GM12875 (cell line): ENCODE measurements around the gene NHLH1.

Source experiments
- H3K4me3 ChIP-seq: one replicate; pipeline ENCODE4 v1.5.1; 2011; ENCODE audit warnings: low read depth, low read length, control low read depth
- CTCF ChIP-seq: IDR thresholded peaks from 2 replicates; pipeline ENCODE4 v1.5.1; 2011; ENCODE audit warnings: low read depth, mild to moderate bottlenecking, control low read depth, inconsistent platforms, low read length, moderate library complexity, borderline replicate concordance; ENCODE audit not compliant: insufficient read depth

NHLH1 gene

DNA sequence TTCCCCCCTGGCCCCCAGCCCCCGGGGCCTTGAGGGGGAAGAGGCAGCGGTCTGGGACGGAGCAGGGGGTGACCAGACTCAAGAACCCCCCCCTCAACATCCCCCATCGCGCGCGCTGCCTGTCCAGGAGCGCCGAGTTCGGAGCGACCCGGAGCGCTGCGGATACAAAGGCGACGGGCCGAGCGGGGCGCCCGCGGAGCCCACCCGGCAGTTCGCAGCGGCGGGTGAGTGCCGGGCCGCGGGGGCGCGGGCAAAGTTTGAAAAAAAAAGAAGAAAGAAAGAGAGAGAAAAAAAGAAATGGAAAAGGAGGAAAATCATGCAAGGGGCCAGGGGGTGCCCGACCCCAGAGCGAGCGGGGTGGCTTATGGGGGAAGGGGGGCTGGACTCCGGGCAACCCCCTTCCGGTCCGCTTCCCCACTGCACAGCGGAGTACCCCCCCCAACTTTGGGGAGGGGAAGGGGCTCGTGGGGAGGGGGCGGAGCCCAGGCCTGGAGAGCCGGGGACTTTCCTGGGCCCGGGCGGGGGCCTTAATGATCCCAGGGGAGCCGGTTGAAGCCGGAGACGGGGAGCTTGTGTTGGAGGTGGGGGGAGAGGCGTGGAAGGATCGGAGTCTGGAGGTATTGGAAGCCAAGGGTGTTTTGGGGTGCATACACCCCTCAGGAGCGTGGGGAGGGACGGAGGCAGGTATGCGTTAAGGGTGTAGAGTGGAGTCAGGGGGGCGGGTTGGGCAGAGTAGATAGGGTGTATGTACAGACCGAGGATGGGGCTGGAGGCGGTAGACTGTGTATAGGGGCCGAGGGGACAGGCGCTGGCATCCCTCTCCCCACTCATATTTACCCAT lies 34.0 kb downstream of the NHLH1 start:
- TF ChIP-seq CTCF, result no peak
- H3K4me3 ChIP-seq, result no peak overlapping the region

GRCh38 chr1:160401487-160401805 lies 34.6 kb downstream of the NHLH1 start:
- TF ChIP-seq CTCF, result no peak
- H3K4me3 ChIP-seq, result no peak overlapping the region

DNA sequence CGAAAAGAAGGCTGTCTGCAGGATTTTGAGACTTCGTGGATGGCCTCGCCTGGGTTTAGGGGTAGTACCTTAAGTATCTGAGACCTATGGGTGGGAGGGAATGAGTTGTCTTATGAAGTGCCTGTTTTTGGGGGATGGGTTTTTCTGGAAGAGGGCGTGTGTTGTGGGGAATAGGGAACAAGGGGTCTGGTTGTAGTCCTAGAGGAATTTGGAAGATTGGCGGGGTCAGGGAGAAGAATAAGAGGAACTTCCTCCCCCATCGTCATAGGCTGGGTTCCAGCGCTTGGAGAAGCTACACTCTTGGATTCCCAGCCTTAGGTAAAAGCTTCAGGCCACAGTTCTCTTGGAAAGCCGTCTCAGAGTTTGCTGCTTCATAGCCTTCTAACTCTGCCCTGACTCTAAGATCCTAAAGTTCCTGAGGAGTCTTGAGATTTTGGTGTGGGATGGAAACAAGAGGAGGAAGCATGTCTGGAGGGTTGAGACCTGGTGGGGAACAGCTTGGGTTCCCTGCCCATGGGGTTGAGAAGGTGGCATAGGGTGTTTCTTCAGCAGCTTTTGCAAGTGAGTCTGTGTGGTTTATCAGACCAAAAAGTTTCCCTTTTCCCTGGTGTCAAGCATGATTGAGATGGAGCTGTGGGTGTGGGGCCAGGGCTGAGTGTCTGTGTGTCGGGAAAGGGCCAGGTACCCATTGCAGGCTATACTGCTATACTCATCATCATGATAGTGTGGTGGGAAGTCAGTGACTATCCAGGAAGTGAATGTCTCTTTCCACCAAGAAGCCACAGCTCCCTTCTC lies 35.3 kb downstream of the NHLH1 start:
- no peak overlapping the region for H3K4me3 ChIP-seq

GRCh38 chr1:160403244-160403643 lies 36.4 kb downstream of the NHLH1 start:
- H3K4me3 ChIP-seq, result no peak overlapping the region
- no peak for TF ChIP-seq CTCF

More for the DNA sequence above, 35.3 kb downstream of the NHLH1 start:
- no peak for TF ChIP-seq CTCF

- no peak for TF ChIP-seq CTCF
Measured at GRCh38 chr1:160404094-160404493, 37.2 kb downstream of the NHLH1 start.

DNA sequence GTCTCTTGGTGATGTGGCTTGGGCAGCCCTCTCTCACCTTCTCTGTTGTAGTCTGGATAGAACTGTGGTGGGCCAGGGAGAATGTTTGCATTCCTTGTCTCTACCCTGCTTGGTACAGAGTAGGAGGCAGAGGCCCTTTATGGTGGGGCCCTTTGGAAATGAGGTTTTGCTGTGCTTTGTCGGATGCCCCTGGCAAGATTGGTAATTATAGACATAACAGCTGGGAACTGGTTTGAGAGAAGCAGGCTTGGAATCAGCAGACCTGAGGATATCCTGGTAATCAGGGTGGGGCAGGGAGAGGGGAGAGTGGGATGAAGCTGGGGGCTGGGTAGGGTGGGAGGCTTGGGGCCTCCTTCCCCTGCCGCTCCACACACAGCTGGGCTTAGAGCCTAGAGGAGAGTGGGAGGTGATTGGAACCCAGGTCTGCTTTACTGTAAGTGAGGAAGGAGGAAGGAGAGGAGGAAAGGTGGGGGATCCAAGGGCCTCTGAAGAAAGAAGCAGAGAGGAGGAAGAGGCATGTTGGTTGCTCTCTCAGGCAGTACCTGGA lies 38.5 kb downstream of the NHLH1 start:
- no peak overlapping the region for H3K4me3 ChIP-seq
- no peak for TF ChIP-seq CTCF

More at GRCh38 chr1:160404094-160404493, 37.2 kb downstream of the NHLH1 start:
- H3K4me3 ChIP-seq, result no peak overlapping the region
